K562 (cell line): Measurements from ENCODE around the gene LINGO3. TPM values are rescaled to one million over a fixed set of nuclear protein-coding genes. Genes with fewer than 3 reads are reported as not detected.
A peak's percentile ranks its signal among the peaks of the same experiment; 100 is the strongest.

Experiments used
- ATAC-seq: fragments of 200-7000 bp; cut with Tn5 transposase; 3 replicates; pipeline ENCODE4 v1.9.1; 2020; ENCODE audit warnings: moderate library complexity
- BruUV-seq: library from RNA; stranded (reverse); fragments of 400-500 nt; replicated peaks from 2 replicates; lab custom pipeline; 2021; lab: Mats Ljungman, UMichigan
- CTCF ChIA-PET: fragments of 300-600 bp; formaldehyde crosslinking; extraction: SDS; loops from one replicate; lab custom pipeline; 2021; ENCODE audit warnings: low intra/inter-chr PET ratio; lab: Yijun Ruan, JAX
- POLR2A ChIA-PET: fragments of 300-600, 350-650 bp; sonication (Branson Sonifier 250); formaldehyde crosslinking; extraction: SDS; loops from one replicate; lab custom pipeline; 2021; ENCODE audit warnings: antibody characterized with exemption, inconsistent platforms; lab: Yijun Ruan, JAX
- DNase-seq, 4 experiments: peaks; one replicate each; pipeline versions ENCODE4 v3.0.0 to v3.0.0-alpha.2; 2011 to 2018; ENCODE audit warnings: low spot score in 3 of 4, mixed read lengths in 3 of 4; ENCODE audit errors: extremely low read depth in 1 of 4
- FAIRE-seq: peaks from 2 replicates; lab custom pipeline; 2011; peaks lifted over from hg19 to GRCh38; lab: Jason Lieb, UNC
- H2AFZ ChIP-seq: 2 replicates; pipeline ENCODE4 v1.6.0; 2011; ENCODE audit warnings: low read depth, low read length, control low read depth, inconsistent platforms
- H3K27ac ChIP-seq: fragments of 200-600 bp; 3 replicates; pipeline ENCODE4 v1.8.0; 2011; ENCODE audit warnings: low read depth, mild to moderate bottlenecking, control low read depth, inconsistent platforms, low read length, moderate library complexity, mixed read lengths; ENCODE audit errors: extremely low read depth
- H3K27me3 ChIP-seq, 2 experiments: fragments of 300-600 bp in 1 of 2; 2 replicates in 1 of 2; 3 replicates in 1 of 2; pipeline versions ENCODE4 v1.6.0 to v1.8.0; 2011; ENCODE audit warnings: inconsistent platforms in 2 of 2, low read length in 2 of 2, mild to moderate bottlenecking in 1 of 2, mixed read lengths in 1 of 2, moderate library complexity in 1 of 2; ENCODE audit not compliant: control insufficient read depth in 2 of 2, insufficient read depth in 2 of 2
- H3K36me3 ChIP-seq: fragments of 300-600 bp; 3 replicates; pipeline ENCODE4 v1.8.0; 2011; ENCODE audit warnings: mild to moderate bottlenecking, low read length, inconsistent platforms; ENCODE audit not compliant: control insufficient read depth, insufficient read depth
- H3K4me1 ChIP-seq, 2 experiments: fragments of 200-600 bp in 1 of 2; replicated peaks in 1 of 2; 2 replicates in 1 of 2; 3 replicates in 1 of 2; pipeline versions ENCODE4 v1.5.1 to v1.8.0; 2011; ENCODE audit warnings: inconsistent platforms in 2 of 2, low read length in 2 of 2, mild to moderate bottlenecking in 1 of 2, mixed read lengths in 1 of 2, moderate library complexity in 1 of 2; ENCODE audit not compliant: control insufficient read depth in 2 of 2, insufficient read depth in 2 of 2
- H3K4me2 ChIP-seq: 2 replicates; pipeline ENCODE4 v1.6.1; 2011; ENCODE audit warnings: low read length, control low read depth, inconsistent platforms, mixed read lengths; ENCODE audit not compliant: insufficient read depth
- H3K4me3 ChIP-seq: fragments of 200-600 bp; sonication (generic), shearing (Covaris generic); 2 replicates; pipeline ENCODE4 v1.5.1; 2016; ENCODE audit warnings: control low read depth, inconsistent platforms
- H3K79me2 ChIP-seq: fragments of 200-600 bp; 3 replicates; pipeline ENCODE4 v1.8.0; 2011; ENCODE audit warnings: low read length, inconsistent platforms; ENCODE audit not compliant: control insufficient read depth, insufficient read depth
- H3K9ac ChIP-seq, 2 experiments: 2 replicates each; pipeline versions ENCODE4 v1.6.0 to v1.6.1; 2011; ENCODE audit warnings: low read depth in 2 of 2, low read length in 2 of 2, control low read depth in 1 of 2, inconsistent platforms in 1 of 2, mild to moderate bottlenecking in 1 of 2, mixed read lengths in 1 of 2; ENCODE audit not compliant: insufficient read depth in 1 of 2
- H3K9me1 ChIP-seq: one replicate; pipeline ENCODE4 v1.6.0; 2011; ENCODE audit warnings: inconsistent platforms, mild to moderate bottlenecking, low read length, moderate library complexity; ENCODE audit not compliant: control insufficient read depth, insufficient read depth
- H3K9me3 ChIP-seq: replicated peaks from 2 replicates; pipeline ENCODE4 v1.5.1; 2011; ENCODE audit warnings: low read depth, low read length, inconsistent platforms; ENCODE audit not compliant: control insufficient read depth, insufficient read depth
- H4K20me1 ChIP-seq: replicated peaks from 2 replicates; pipeline ENCODE4 v1.6.1; 2011; ENCODE audit warnings: low read length, inconsistent platforms, mixed read lengths; ENCODE audit not compliant: control insufficient read depth, insufficient read depth
- ARID2 ChIP-seq: fragments of 450-650 bp; IDR thresholded peaks from 2 replicates; pipeline ENCODE4 v1.6.1; 2017; ENCODE audit warnings: antibody characterized with exemption, mild to moderate bottlenecking
- CBX1 ChIP-seq: sonication (generic); IDR thresholded peaks from 2 replicates; pipeline ENCODE4 v1.6.1; 2016; ENCODE audit warnings: antibody characterized with exemption, low read depth, mild to moderate bottlenecking
- ELF2 ChIP-seq: fragments of 250-450 bp; sonication (Bioruptor Pico); IDR thresholded peaks from 2 replicates; pipeline ENCODE4 v1.5.0; 2021; ENCODE audit warnings: mild to moderate bottlenecking
- EWSR1 ChIP-seq: fragments of 450-650 bp; IDR thresholded peaks from 2 replicates; pipeline ENCODE4 v1.6.1; 2018; ENCODE audit warnings: borderline replicate concordance, mild to moderate bottlenecking, low read depth, moderate library complexity; ENCODE audit not compliant: partially characterized antibody
- HDAC1 ChIP-seq, 2 experiments: fragments of 450-650 bp; IDR thresholded peaks; 2 replicates each; pipeline ENCODE4 v1.6.1; 2016 to 2017; ENCODE audit warnings: inconsistent platforms in 1 of 2, mild to moderate bottlenecking in 1 of 2, moderate library complexity in 1 of 2
- KDM1A ChIP-seq, 2 experiments: fragments of 450-650 bp; IDR thresholded peaks; 2 replicates each; pipeline ENCODE4 v1.6.1; 2016; ENCODE audit warnings: mild to moderate bottlenecking in 2 of 2
- NEUROD1 ChIP-seq: fragments of 150-350 bp; IDR thresholded peaks from 2 replicates; pipeline ENCODE4 v1.6.1; 2014; ENCODE audit warnings: borderline replicate concordance, low read length, low read depth; ENCODE audit not compliant: partially characterized antibody
- PTTG1 ChIP-seq: fragments of 450-650 bp; IDR thresholded peaks from 2 replicates; pipeline ENCODE4 v1.6.1; 2016; ENCODE audit warnings: low read depth, mild to moderate bottlenecking, missing genetic modification characterization, missing compliant biosample characterization
- RB1 ChIP-seq: fragments of 450-650 bp; IDR thresholded peaks from 2 replicates; pipeline ENCODE4 v1.6.1; 2017; ENCODE audit warnings: low read depth, mild to moderate bottlenecking
- RBM25 ChIP-seq: fragments of 200-400 bp; formaldehyde crosslinking; IDR thresholded peaks from 2 replicates; pipeline ENCODE4 v1.6.1; 2018; ENCODE audit warnings: low read length, low read depth, moderate library complexity; ENCODE audit not compliant: severe bottlenecking
- RFX5 ChIP-seq: IDR thresholded peaks from 2 replicates; pipeline ENCODE4 v1.6.1; 2011; ENCODE audit warnings: low read depth, mild to moderate bottlenecking, improper control_type of control experiment, low read length
- SMARCA5 ChIP-seq: fragments of 450-650 bp; IDR thresholded peaks from 2 replicates; pipeline ENCODE4 v1.6.1; 2016
- STAT5A ChIP-seq: IDR thresholded peaks from 2 replicates; pipeline ENCODE4 v1.6.1; 2012; ENCODE audit warnings: low read length, inconsistent platforms, borderline replicate concordance
- TCF3 ChIP-seq: sonication (generic); formaldehyde crosslinking; IDR thresholded peaks from 2 replicates; pipeline ENCODE4 v1.4.0; 2020; ENCODE audit warnings: mild to moderate bottlenecking, missing genetic modification reagents
- TEAD2 ChIP-seq: fragments of 450-650 bp; IDR thresholded peaks from 2 replicates; pipeline ENCODE4 v1.6.1; 2016; ENCODE audit warnings: missing genetic modification characterization, control low read depth, missing compliant biosample characterization
- TEAD4 ChIP-seq, 2 experiments: sonication (generic) in 1 of 2; formaldehyde crosslinking in 1 of 2; IDR thresholded peaks; 2 replicates each; pipeline versions ENCODE4 v1.6.1 to v1.8.0; 2012 to 2022; ENCODE audit warnings: borderline replicate concordance in 1 of 2, inconsistent platforms in 1 of 2, low read length in 1 of 2, mild to moderate bottlenecking in 1 of 2, missing genetic modification reagents in 1 of 2
- ZFP36 ChIP-seq: fragments of 150-350 bp; IDR thresholded peaks from 2 replicates; pipeline ENCODE4 v1.6.1; 2018; ENCODE audit warnings: low read length, low read depth; ENCODE audit not compliant: partially characterized antibody
- ZKSCAN3 ChIP-seq: fragments of 250-450 bp; sonication (Bioruptor Pico); IDR thresholded peaks from 2 replicates; pipeline ENCODE4 v1.4.0; 2020
- ZNF175 ChIP-seq: fragments of 200-800 bp; sonication (Bioruptor generic); IDR thresholded peaks from 2 replicates; pipeline ENCODE4 v1.6.1; 2016; ENCODE audit warnings: low read depth, mild to moderate bottlenecking, missing genetic modification characterization, missing compliant biosample characterization
- ZNF253 ChIP-seq: fragments of 250-450 bp; sonication (Bioruptor Pico); conservative IDR thresholded peaks from 2 replicates; pipeline ENCODE4 v1.6.1; 2021; ENCODE audit warnings: mild to moderate bottlenecking
- ZSCAN29 ChIP-seq: fragments of 450-650 bp; IDR thresholded peaks from 2 replicates; pipeline ENCODE4 v1.6.1; 2017
- WGBS: fragments of 100-300 bp; shearing (Covaris generic); methylation state at CpG from one replicate; pipeline ENCODE4 v1.1.6; 2016; ENCODE audit warnings: low coverage, mixed read lengths; ENCODE audit not compliant: insufficient coverage; ENCODE audit errors: missing lambda C conversion rate; 5-methylcytosine and 5-hydroxymethylcytosine counted together
- in situ Hi-C: fragments of 300-500 bp; cut with MboI; formaldehyde crosslinking; loops from 4 replicates; pipeline ENCODE4 v1.15.0; 2018; ENCODE audit warnings: inconsistent platforms, mixed read lengths
- intact Hi-C: fragments of 100-400 bp; cut with micrococcal nuclease; formaldehyde crosslinking; loops from 2 replicates; pipeline ENCODE4 v1.14.2; 2022
- polyA plus RNA-seq, 8 experiments: library from polyadenylated mRNA; depleted of rRNA in 4 of 8; stranded (reverse) in 5 of 8; unstranded in 3 of 8; fragments of >200 nt; fragmentation: Nextera tagmentation in 2 of 8; fragmentation: Illumina TruSeq in 1 of 8; extraction: Ambion mirVana in 2 of 8; extraction: Trizol in 1 of 8; gene quantifications; 2 replicates each; pipeline versions ENCODE4 v1.2.1 to v1.2.3, GENCODE V29; 2011 to 2014; ENCODE audit warnings: inconsistent platforms in 1 of 8, missing spikeins in 1 of 8
- total RNA-seq, 7 experiments: library from RNA; depleted of rRNA in 6 of 7; stranded (reverse); fragments of >200 nt in 6 of 7; fragmentation: Illumina TruSeq in 2 of 7; extraction: Trizol in 2 of 7; gene quantifications; 2 replicates each; pipeline versions ENCODE4 v1.2.1 to v1.2.3, GENCODE V29; 2011 to 2021; ENCODE audit warnings: low replicate concordance in 1 of 7
- TF ChIP-seq, protein P1 (sequence below), 3 experiments: fragments of 200-800 bp in 1 of 3; sonication (Bioruptor generic) in 1 of 3; sonication (generic) in 1 of 3; formaldehyde crosslinking in 1 of 3; IDR thresholded peaks; 2 replicates each; pipeline versions ENCODE4 v1.6.1 to v1.8.0; 2016 to 2022; ENCODE audit warnings: mild to moderate bottlenecking in 2 of 3, missing compliant biosample characterization in 2 of 3, missing genetic modification characterization in 2 of 3, missing genetic modification reagents in 1 of 3
- TF ChIP-seq, protein P2 (sequence below): fragments of 250-450 bp; sonication (Bioruptor Pico); IDR thresholded peaks from 2 replicates; pipeline ENCODE4 v1.4.0; 2020

LINGO3 gene
- total and polyA plus RNA-seq, 9 of the 15 experiments (the other 6 are each of a cell fraction or from before 2014, with no cell fraction given), result 0.03 to 0.05 (median 0.03) TPM; not detected in 6

DNA sequence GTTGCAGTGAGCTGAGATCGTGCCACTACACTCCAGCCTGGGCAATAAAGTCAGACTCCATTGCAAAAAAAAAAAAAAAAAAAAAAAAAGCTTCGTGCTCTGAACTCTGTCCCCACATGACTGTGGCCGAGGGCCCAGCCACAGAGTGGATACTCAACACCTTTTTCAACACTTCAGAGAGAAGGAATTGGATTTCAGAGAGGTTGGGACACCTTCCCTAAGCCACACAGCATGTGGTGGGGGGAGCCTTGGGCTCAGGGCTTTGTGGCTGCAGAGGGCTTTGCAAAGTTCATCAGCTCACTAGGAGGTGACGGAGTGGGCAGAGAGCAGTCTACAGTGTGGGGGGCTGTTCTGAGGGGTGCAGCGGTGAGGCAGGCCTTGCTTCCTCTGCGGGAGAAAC lies 11.0 kb upstream of the LINGO3 start:
- no peak for DNase-seq
- Histone ChIP-seq H3K9ac (0 out of 4 replicates have a peak overlapping the region, but pooled peaks of 1 of the 2 experiments have one; percentile 0), H4K20me1 (no peaks in the 10 kb centered on the region), H3K27me3 (no peaks in the 10 kb centered on the region), H3K27ac (no peak overlapping the region), H3K4me1 (peaks cover 3 to 36% of the 10 kb centered on the region in 2 experiments; a peak in 3 of 5 replicates), H3K9me3 (peaks cover 12% of the 10 kb centered on the region), H3K4me2 (no peak overlapping the region), H3K4me3 (no peak overlapping the region), H3K79me2 (no peaks in the 10 kb centered on the region), H3K36me3 (peaks cover 22% of the 10 kb centered on the region; the same call in 1 of the 3 replicates), H2AFZ (no peak overlapping the region), H3K9me1 (no peaks in the 10 kb centered on the region)
- 50% methylated on average over 2 of the region's 6 CpGs for WGBS
- no peak for ATAC-seq
- BruUV-seq, result no TSS peak
- POLR2A ChIA-PET, result interaction anchor here (0.7 to 4.2 kb wide), 4 partner anchors 9 to 134 kb away, joined by 3 to 13 read pairs (median 4); partner anchors contain the start of genes LSM7 and SPPL2B
- intact Hi-C loops, result loop anchor here (5.0 kb wide), 1 partner anchor 42 kb away; no protein-coding TSS in a partner anchor
- CTCF ChIA-PET, result no interaction called here
- no peak for FAIRE-seq
- in situ Hi-C loops, result loop anchor here (5.0 to 10.0 kb wide), 2 partner anchors 84 to 162 kb away; partner anchors contain the start of genes PLEKHJ1 and SF3A2
- TF ChIP-seq NEUROD1 (no peak), TCF3 (CRISPR knock-in tag) (no peak), ZKSCAN3 (CRISPR knock-in tag) (no peak), TEAD2 (tag) (no peak), PTTG1 (tag) (no peak), TEAD4 (IDR thresholded peaks at IDR 0.05; ENCODE audit: low read length) (no peak), TEAD4 (CRISPR knock-in tag; IDR thresholded peaks at IDR 0.05; ENCODE audit: borderline replicate concordance) (no peak), RFX5 (no peak), ZFP36 (peak; percentile 89), ZNF253 (CRISPR knock-in tag) (no peak), EWSR1 (no peak), ARID2 (no peak), STAT5A (no peak), ZNF175 (no peak), ELF2 (CRISPR knock-in tag) (no peak), KDM1A (IDR thresholded peaks at IDR 0.05) (peak; percentile 56 to 63; a peak in 3 of 4 replicates), RBM25 (peak; percentile 79), SMARCA5 (peak; percentile 65; the same call in 1 of the 2 replicates), ZSCAN29 (no peak), RB1 (no peak), HDAC1 (IDR thresholded peaks at IDR 0.05) (no peak), CBX1 (0 out of 2 replicates have a peak, but pooled peaks have one; percentile 28)
- TF ChIP-seq, protein P1, sequence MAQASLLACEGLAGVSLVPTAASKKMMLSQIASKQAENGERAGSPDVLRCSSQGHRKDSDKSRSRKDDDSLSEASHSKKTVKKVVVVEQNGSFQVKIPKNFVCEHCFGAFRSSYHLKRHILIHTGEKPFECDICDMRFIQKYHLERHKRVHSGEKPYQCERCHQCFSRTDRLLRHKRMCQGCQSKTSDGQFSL (CRISPR knock-in tag; IDR thresholded peaks at IDR 0.05), result no peak
- TF ChIP-seq, protein P1 (tag; IDR thresholded peaks at IDR 0.05), result no peak
- TF ChIP-seq, protein P2, sequence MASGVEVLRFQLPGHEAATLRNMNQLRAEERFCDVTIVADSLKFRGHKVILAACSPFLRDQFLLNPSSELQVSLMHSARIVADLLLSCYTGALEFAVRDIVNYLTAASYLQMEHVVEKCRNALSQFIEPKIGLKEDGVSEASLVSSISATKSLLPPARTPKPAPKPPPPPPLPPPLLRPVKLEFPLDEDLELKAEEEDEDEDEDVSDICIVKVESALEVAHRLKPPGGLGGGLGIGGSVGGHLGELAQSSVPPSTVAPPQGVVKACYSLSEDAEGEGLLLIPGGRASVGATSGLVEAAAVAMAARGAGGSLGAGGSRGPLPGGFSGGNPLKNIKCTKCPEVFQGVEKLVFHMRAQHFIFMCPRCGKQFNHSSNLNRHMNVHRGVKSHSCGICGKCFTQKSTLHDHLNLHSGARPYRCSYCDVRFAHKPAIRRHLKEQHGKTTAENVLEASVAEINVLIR (CRISPR knock-in tag), result no peak
